HFFc6 (cell line): ENCODE data around the gene OR1G1. TPM values are rescaled to one million over a fixed set of nuclear protein-coding genes. Genes with fewer than 3 reads are reported as not detected.
"Not testable (repeated sequence)": the region's sequence is repeated elsewhere in the genome, so short reads cannot be mapped to it uniquely, and the experiment has no call there.

Experiments
- DNase-seq: peaks from one replicate; pipeline ENCODE4 v3.0.0-alpha.2; 2018
- H3K27ac Mint-ChIP-seq: 2 replicates; pipeline ENCODE4 v1.8.0; 2020; ENCODE audit warnings: mild to moderate bottlenecking, mixed read lengths
- H3K27me3 Mint-ChIP-seq: 2 replicates; pipeline ENCODE4 v1.8.0; 2021; ENCODE audit warnings: mild to moderate bottlenecking, moderate library complexity, mixed read lengths; ENCODE audit not compliant: insufficient read depth
- H3K36me3 Mint-ChIP-seq: 2 replicates; pipeline ENCODE4 v1.8.0; 2021; ENCODE audit warnings: low read depth, mixed read lengths
- H3K4me1 Mint-ChIP-seq: 2 replicates; pipeline ENCODE4 v1.8.0; 2020; ENCODE audit warnings: low read depth, mixed read lengths
- H3K4me3 Mint-ChIP-seq: 2 replicates; pipeline ENCODE4 v1.8.0; 2020; ENCODE audit warnings: mild to moderate bottlenecking, moderate library complexity, mixed read lengths
- H3K9me3 Mint-ChIP-seq: 2 replicates; pipeline ENCODE4 v1.8.0; 2020; ENCODE audit warnings: mild to moderate bottlenecking, mixed read lengths
- CTCF ChIP-seq: fragments of 200-600 bp; sonication (generic); IDR thresholded peaks from 2 replicates; pipeline ENCODE4 v1.5.0; 2021; ENCODE audit warnings: antibody characterized with exemption, mild to moderate bottlenecking
- long read RNA-seq: library from polyadenylated mRNA; unstranded; transcript quantifications from one replicate; pipeline ENCODE4 v2.0.0, GENCODE V29; 2019
- total RNA-seq, 6 experiments: library from RNA; stranded (reverse); fragmentation: NEBNext Ultra II Directional; extraction: Animal tissue kit (Norgen Biotek cat#: 25700); gene quantifications; 2 replicates in 1 of 6; 3 replicates in 5 of 6; pipeline ENCODE4 v1.2.3, GENCODE V29; 2021

OR1G1 gene
- not detected for total RNA-seq
- long read RNA-seq: 0 reads

- Mint-ChIP-seq H3K9me3 (no peaks in the 10 kb centered on the region; the same call in 1 of the 2 replicates), H3K27ac (no peak within 1 kb of the TSS)
Observed at GRCh38 chr17:3127451-3127850, at the start of gene OR1G1. TSS of gene OR1G1 (minus strand) at chr17:3127551. CDS start at chr17:3127551, 0 bp downstream.

GRCh38 chr17:3167574-3167973 lies 40.2 kb upstream of the OR1G1 start:
- Mint-ChIP-seq H3K4me3 (no peak overlapping the region), H3K9me3 (peaks cover 8% of the 10 kb centered on the region)

More at GRCh38 chr17:3127451-3127850, at the start of gene OR1G1:
- H3K4me3 Mint-ChIP-seq: no peak within 1 kb of the TSS
- peaks cover 4% of the 10 kb centered on the region for H3K27me3 Mint-ChIP-seq
- TF ChIP-seq CTCF: no peak
- DNase-seq: no peak
- no peaks in the 10 kb centered on the region for H3K4me1 Mint-ChIP-seq
- H3K36me3 Mint-ChIP-seq: no peaks in the 10 kb centered on the region

GRCh38 chr17:3157218-3157617 lies 29.9 kb upstream of the OR1G1 start:
- TF ChIP-seq CTCF: no peak
- H3K9me3 Mint-ChIP-seq: no peaks in the 10 kb centered on the region; the same call in 1 of the 2 replicates
- H3K36me3 Mint-ChIP-seq: no peaks in the 10 kb centered on the region; the same call in 1 of the 2 replicates
- no peaks in the 10 kb centered on the region for H3K4me1 Mint-ChIP-seq
- no peak overlapping the region for H3K4me3 Mint-ChIP-seq
- no peak overlapping the region for H3K27ac Mint-ChIP-seq
- H3K27me3 Mint-ChIP-seq: peaks cover 2% of the 10 kb centered on the region
- DNase-seq: no peak

More at GRCh38 chr17:3167574-3167973, 40.2 kb upstream of the OR1G1 start:
- no peak for DNase-seq
- Mint-ChIP-seq H3K27ac (no peak overlapping the region), H3K36me3 (no peaks in the 10 kb centered on the region), H3K4me1 (no peaks in the 10 kb centered on the region), H3K27me3 (peaks cover 3% of the 10 kb centered on the region)
- TF ChIP-seq CTCF: no peak

- H3K27me3 Mint-ChIP-seq, H3K4me3 Mint-ChIP-seq, H3K36me3 Mint-ChIP-seq, H3K27ac Mint-ChIP-seq, H3K4me1 Mint-ChIP-seq, DNase-seq: not testable (repeated sequence)
- H3K9me3 Mint-ChIP-seq: peaks cover 16% of the 10 kb centered on the region; the same call in 1 of the 2 replicates
Observed at GRCh38 chr17:3137494-3137893, 10.1 kb upstream of the OR1G1 start.

- H3K4me3 Mint-ChIP-seq: no peak within 1 kb of the TSS
- H3K27me3 Mint-ChIP-seq: no peaks in the 10 kb centered on the region; the same call in 1 of the 2 replicates
- no peaks in the 10 kb centered on the region; the same call in 1 of the 2 replicates for H3K9me3 Mint-ChIP-seq
- no peaks in the 10 kb centered on the region for H3K36me3 Mint-ChIP-seq
- no peak within 1 kb of the TSS for H3K27ac Mint-ChIP-seq
- no peak for DNase-seq
- TF ChIP-seq CTCF: no peak
- no peaks in the 10 kb centered on the region for H3K4me1 Mint-ChIP-seq
Observed at GRCh38 chr17:3104322-3104721, 23.0 kb downstream of the OR1G1 start, which contains the start of gene OR1D2. TSS of gene OR1D2 (minus strand) at chr17:3104422. CDS start at chr17:3092996, 11,426 bp downstream.

Other genes starting within 250 kb of the OR1G1 start
- gene OR1D5, start 63.9 kb downstream of the OR1G1 start, total RNA-seq: not detected
- not detected for gene OR1D2, start 23.1 kb downstream of the OR1G1 start, total RNA-seq
- gene OR1A2, start 70.0 kb upstream of the OR1G1 start, total RNA-seq: not detected
- not detected for gene OR1A1, start 80.1 kb upstream of the OR1G1 start, total RNA-seq
- gene OR3A1, start 170.8 kb upstream of the OR1G1 start, total RNA-seq: not detected